GM19025 (cell line): Measurements from ENCODE around the gene GPR63.

Experiments used
- ATAC-seq: cut with Tn5 transposase; IDR thresholded peaks from one replicate; pipeline ENCODE4 v1.9.1; 2021; ENCODE audit warnings: mild to moderate bottlenecking, low read depth, moderate library complexity; ENCODE audit not compliant: unreplicated experiment

GPR63 gene

GRCh38 chr6:96762599-96762998, 74.7 kb downstream of the GPR63 start:
- no peak for ATAC-seq

GRCh38 chr6:96761794-96762193, 75.5 kb downstream of the GPR63 start:
- no peak for ATAC-seq

- ATAC-seq: no peak
Measured at GRCh38 chr6:96760153-96760687, 77.1 kb downstream of the GPR63 start.

- no peak for ATAC-seq
Measured at GRCh38 chr6:96755096-96755495, 82.2 kb downstream of the GPR63 start.

GRCh38 chr6:96749891-96750290, 87.4 kb downstream of the GPR63 start:
- ATAC-seq: no peak
